K562 (cell line): ENCODE data around the gene MED29. TPM values are rescaled to one million over a fixed set of nuclear protein-coding genes. Genes with fewer than 3 reads are reported as not detected.

Experiments
- C11orf30 ChIP-seq: fragments of 450-650 bp; IDR thresholded peaks from 2 replicates; pipeline ENCODE4 v1.6.1; 2016; ENCODE audit warnings: low read depth, mild to moderate bottlenecking
- ETS2 ChIP-seq: IDR thresholded peaks from 2 replicates; pipeline ENCODE4 v1.6.1; 2016; ENCODE audit warnings: borderline replicate concordance, missing genetic modification characterization, mild to moderate bottlenecking, moderate library complexity, missing compliant biosample characterization; ENCODE audit not compliant: poor library complexity, severe bottlenecking
- THRAP3 ChIP-seq: fragments of 450-650 bp; IDR thresholded peaks from 2 replicates; pipeline ENCODE4 v1.6.1; 2016; ENCODE audit warnings: mild to moderate bottlenecking, inconsistent platforms, borderline replicate concordance
- ZBTB40 ChIP-seq, 2 experiments: fragments of 450-650 bp in 1 of 2; sonication (generic) in 1 of 2; formaldehyde crosslinking in 1 of 2; IDR thresholded peaks; 2 replicates each; pipeline versions ENCODE4 v1.7.1 to v1.9.0; 2016 to 2022; ENCODE audit warnings: inconsistent platforms in 1 of 2, mild to moderate bottlenecking in 1 of 2, missing genetic modification reagents in 1 of 2
- ZKSCAN8 ChIP-seq: fragments of 200-800 bp; sonication (Bioruptor generic); IDR thresholded peaks from 2 replicates; pipeline ENCODE4 v1.6.1; 2016; ENCODE audit warnings: missing genetic modification characterization, missing compliant biosample characterization
- ZNF717 ChIP-seq: fragments of 250-450 bp; sonication (Bioruptor Pico); IDR thresholded peaks from 2 replicates; pipeline ENCODE4 v1.5.0; 2021
- polyA plus RNA-seq, 8 experiments: library from polyadenylated mRNA; depleted of rRNA in 4 of 8; stranded (reverse) in 5 of 8; unstranded in 3 of 8; fragments of >200 nt; fragmentation: Nextera tagmentation in 2 of 8; fragmentation: Illumina TruSeq in 1 of 8; extraction: Ambion mirVana in 2 of 8; extraction: Trizol in 1 of 8; gene quantifications; 2 replicates each; pipeline versions ENCODE4 v1.2.1 to v1.2.3, GENCODE V29; 2011 to 2014; ENCODE audit warnings: inconsistent platforms in 1 of 8, missing spikeins in 1 of 8
- total RNA-seq, 7 experiments: library from RNA; depleted of rRNA in 6 of 7; stranded (reverse); fragments of >200 nt in 6 of 7; fragmentation: Illumina TruSeq in 2 of 7; extraction: Trizol in 2 of 7; gene quantifications; 2 replicates each; pipeline versions ENCODE4 v1.2.1 to v1.2.3, GENCODE V29; 2011 to 2021; ENCODE audit warnings: low replicate concordance in 1 of 7
- TF ChIP-seq, protein P1 (sequence below): fragments of 250-450 bp; sonication (Bioruptor Pico); IDR thresholded peaks from 2 replicates; pipeline ENCODE4 v1.9.0; 2021; ENCODE audit warnings: mild to moderate bottlenecking

The MED29 gene
- total and polyA plus RNA-seq, 9 of the 15 experiments (the other 6 are each of a cell fraction or from before 2014, with no cell fraction given): 1.8 to 22.6 (median 12.4) TPM

DNA sequence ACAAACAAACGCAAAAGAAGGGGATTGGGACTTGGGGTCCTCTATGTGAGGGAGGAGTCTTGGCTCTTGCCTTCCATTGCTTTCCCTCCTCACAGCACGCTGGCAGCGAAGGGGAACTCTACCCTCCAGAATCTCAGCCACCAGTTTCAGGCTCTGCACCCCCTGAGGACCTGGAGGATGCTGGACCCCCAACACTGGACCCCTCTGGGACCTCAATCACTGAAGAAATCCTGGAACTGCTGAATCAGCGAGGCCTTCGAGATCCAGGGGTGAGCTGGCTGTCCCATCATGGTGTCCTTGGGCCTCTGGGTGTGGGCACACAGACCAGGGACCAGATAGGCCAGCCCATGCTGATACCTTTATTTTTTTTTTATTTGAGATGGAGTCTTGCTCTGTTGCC is 30.8 kb downstream of the MED29 start (continued):
- TF ChIP-seq ZBTB40 (IDR thresholded peaks at IDR 0.05) (no peak), ZBTB40 (CRISPR knock-in tag; IDR thresholded peaks at IDR 0.05) (no peak), ZNF717 (no peak), ETS2 (no peak), ZKSCAN8 (no peak), C11orf30 (0 out of 2 replicates have a peak, but pooled peaks have one; percentile 30), THRAP3 (no peak)
- TF ChIP-seq, protein P1, sequence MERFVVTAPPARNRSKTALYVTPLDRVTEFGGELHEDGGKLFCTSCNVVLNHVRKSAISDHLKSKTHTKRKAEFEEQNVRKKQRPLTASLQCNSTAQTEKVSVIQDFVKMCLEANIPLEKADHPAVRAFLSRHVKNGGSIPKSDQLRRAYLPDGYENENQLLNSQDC (CRISPR knock-in tag): no peak
